HG03565 (cell line): ENCODE data around the gene SLC39A7.

ENCODE experiments used
- ATAC-seq: cut with Tn5 transposase; IDR thresholded peaks from one replicate; pipeline ENCODE4 v1.9.1; 2021; ENCODE audit warnings: mild to moderate bottlenecking, moderate library complexity; ENCODE audit not compliant: unreplicated experiment

SLC39A7 gene

DNA sequence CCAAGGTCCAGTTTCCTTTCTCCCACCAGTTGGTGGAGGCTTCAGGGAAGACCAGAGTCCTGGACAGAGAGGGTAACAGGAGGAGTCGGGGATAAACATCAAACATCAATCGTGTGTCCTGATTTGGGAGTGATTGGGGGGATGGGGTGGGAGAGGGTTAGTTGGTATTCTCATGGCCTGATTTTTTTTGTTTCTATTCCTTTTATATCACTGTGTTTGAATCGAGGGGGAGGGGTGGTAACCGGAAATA is 3.4 kb downstream of the SLC39A7 start:
- ATAC-seq = no peak

DNA sequence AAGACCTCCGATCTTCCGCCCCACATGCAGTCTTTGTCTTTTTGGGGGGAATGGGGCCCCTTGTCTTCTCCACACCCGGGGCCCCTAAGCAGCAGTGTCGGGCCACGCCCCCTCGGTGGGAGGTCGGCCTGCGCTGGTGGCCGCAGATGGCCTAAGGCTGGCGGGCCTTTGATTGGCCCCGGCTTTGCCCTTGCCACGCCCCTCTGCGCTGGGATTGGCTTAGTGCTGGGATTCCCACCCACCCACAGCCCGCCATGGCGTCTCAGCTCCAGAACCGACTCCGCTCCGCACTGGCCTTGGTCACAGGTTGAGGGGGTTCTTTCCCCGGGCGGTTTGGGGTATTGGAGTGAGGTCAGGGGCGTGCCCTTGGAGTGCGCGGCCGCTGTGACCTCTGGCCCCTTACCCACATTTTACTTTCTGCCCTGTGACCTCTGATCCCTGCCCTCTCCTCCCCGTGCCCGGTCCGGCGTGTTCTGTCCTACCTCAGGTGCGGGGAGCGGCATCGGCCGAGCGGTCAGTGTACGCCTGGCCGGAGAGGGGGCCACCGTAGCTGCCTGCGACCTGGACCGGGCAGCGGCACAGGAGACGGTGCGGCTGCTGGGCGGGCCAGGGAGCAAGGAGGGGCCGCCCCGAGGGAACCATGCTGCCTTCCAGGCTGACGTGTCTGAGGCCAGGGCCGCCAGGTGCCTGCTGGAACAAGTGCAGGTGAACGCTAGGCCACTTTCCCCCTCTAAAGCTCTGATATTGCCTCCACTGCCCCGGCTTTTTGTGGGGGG is 3.9 kb downstream of the SLC39A7 start, which contains the start of gene HSD17B8:
Gene HSD17B8, plus strand, starts transcription at position 241 of the 776 bp plus-strand sequence. Its CDS starts 14 bp downstream, at position 255.
- peak; percentile 30 for ATAC-seq

DNA sequence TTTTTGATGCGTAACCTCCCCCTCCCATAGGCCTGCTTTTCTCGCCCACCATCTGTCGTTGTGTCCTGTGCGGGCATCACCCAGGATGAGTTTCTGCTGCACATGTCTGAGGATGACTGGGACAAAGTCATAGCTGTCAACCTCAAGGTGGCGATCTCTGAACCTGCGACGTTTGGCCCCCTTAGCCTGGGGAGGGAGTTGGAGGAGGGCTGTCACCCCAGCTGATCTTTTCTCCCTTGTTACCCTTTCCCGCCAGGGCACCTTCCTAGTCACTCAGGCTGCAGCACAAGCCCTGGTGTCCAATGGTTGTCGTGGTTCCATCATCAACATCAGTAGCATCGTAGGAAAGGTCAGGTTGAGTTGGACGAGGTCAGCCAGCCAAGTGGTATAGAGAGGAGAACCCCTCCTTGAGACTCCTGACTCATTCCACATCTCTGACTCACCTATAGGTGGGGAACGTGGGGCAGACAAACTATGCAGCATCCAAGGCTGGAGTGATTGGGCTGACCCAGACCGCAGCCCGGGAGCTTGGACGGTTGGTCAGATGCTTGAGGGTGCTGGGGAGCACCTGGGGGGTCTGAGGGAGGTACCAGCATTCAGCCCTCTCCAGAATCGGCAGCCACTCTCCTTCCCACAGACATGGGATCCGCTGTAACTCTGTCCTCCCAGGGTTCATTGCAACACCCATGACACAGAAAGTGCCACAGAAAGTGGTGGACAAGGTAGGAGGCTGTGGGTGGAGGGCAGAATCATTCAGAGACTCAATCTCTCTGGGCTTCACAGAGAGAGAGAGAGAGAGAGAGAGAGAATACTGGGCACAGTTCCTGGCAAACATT is 4.7 kb downstream of the SLC39A7 start:
- ATAC-seq = no peak

DNA sequence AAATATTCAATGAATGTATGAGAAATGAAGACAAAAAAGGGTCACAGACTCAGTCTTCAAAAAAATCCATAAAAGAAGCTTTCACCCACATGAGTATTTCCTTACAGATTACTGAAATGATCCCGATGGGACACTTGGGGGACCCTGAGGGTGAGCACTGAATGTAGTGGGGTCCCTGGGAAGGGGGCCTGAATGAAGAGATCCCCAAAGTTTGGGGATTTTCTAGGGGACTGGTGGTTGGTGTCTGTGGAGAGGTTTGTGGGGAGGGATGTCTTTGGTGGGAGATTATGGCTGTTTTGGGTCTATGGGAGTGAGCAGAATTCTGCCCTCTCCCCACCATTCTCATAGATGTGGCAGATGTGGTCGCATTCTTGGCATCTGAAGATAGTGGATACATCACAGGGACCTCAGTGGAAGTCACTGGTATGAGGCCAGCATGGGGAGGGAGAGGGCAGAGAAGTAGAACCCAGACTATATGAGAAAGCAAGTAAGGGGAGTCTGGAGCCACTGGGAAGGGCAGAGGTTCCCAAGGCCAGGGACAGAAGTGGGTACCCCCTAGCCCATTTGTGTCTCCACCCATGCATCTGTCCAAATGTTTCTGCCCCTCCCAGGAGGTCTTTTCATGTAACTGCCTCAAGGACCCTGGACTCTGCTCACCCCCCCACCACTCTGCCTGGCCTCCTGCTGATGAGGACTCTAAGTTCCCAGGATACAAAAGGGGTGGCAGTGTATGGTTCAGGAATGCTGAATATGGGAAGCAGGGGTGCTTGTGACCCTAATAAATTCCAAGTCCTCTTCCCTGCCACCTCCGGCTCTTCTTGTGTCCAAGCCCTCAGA is 5.6 kb downstream of the SLC39A7 start:
- no peak for ATAC-seq

DNA sequence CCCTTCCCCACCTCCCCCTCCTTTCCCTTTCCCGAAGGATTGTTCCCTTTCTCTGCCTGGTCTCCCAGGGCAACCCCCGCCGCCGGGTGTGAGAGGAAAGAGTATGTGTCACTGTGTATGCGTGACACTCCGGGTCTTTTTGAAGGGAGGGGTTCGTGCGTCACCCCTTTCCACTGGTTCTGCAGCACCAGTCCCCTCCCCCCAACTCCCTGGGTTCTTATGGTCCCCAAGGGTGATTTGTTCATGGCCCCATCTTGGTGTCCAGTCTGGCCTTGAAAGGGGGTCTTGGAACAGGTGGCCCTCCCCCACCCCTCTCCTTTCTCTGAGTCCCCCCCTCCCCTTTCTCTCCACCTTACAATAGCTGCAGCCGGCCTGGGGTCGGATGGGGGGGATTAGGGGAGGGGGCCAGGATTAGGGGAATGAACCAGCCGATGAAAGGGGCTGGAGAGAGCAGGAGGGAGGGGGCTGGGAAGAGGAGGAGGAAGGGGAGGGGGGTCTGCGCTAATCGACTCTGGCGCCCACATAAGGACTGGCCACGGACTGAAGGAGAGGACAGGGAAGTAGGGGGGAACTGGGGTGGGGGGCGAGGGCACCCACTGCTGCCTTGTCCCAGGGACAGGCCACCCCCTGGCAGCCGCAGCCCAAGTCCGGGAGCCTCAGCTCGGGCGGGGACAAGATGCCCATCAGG is 6.3 kb downstream of the SLC39A7 start:
- no peak for ATAC-seq

DNA sequence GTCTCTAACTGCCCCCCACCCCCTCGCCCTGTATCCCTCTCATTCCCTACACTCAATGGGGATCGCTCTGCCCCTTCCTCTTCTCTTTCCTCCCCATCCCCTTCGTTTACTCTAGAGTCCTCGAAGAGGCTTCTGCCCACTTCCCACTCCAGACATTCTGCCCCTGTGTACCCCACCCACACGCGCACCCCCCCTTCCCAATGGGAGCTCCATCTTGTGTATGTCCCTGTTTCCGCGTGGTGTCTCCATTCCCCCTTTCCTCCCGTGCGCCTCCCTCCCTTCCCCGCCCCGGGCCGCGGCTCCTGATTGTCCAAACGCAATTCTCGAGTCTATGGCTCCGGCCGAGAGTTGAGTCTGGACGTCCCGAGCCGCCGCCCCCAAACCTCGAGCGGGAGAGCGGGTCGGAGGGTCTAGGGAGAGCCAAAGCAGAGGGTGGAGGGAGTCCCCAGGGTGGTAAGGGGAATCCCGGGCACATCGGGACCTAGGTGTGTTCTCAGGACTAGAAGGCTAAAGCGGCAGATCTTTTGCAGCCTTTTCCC is 7.0 kb downstream of the SLC39A7 start:
- ATAC-seq = no peak

DNA sequence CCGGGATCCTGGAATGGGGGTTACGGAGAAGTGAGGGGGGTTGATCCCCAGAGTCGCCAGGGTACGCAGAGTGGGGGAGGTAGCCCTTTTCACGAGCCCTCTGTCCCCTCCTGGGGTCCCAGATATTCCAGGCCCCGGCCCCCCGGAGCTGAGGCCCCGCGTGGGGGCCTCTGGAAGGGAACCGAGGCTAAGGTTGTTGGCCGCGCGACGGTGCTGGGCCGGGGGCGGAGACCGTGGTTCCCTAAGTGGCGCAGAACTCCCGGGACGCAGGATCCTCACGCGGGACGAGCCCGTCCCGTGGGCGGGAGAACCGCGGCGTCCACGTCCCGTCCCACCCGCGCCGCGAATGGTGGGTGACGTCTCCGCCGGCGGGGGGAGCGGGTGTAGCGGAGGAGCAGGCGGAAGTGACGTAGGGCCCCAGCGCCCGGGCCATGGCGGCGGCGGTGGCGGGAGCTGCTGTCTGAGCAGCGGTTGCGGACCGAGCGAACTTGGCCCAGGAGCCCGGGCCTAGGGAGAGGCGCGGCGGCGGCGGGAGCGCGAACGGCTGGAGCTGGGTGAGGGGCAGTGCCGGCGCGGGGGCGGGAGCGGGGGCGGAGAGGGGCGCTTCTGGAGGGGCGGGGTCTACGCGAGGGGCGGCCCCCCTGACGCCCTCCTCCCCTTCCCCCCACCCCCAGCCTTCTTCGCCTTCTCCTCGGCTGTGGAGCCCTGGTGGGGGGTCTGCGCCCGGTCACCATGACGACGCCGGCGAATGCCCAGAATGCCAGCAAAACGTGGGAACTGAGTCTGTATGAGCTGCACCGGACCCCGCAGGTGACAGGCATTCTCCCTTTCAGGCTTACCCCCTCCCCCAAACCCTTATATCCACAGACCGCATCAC is 7.7 kb downstream of the SLC39A7 start, which contains the start of gene RING1:
Gene RING1, plus strand, starts transcription at position 410 of the 877 bp plus-strand sequence. Its CDS starts 323 bp downstream, at position 733.
- ATAC-seq = no peak

DNA sequence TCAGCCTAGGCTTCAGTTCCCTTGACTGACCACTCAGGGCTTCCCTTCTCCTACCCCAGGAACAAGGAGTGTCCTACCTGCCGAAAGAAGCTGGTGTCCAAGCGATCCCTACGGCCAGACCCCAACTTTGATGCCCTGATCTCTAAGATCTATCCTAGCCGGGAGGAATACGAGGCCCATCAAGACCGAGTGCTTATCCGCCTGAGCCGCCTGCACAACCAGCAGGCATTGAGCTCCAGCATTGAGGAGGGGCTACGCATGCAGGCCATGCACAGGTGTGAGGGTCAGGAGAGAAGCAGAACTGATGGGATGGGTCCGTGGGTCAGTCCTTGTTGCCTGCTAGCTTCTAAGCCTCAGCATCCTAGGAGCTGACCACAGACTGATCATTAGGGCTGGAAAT is 9.2 kb downstream of the SLC39A7 start:
- no peak for ATAC-seq

DNA sequence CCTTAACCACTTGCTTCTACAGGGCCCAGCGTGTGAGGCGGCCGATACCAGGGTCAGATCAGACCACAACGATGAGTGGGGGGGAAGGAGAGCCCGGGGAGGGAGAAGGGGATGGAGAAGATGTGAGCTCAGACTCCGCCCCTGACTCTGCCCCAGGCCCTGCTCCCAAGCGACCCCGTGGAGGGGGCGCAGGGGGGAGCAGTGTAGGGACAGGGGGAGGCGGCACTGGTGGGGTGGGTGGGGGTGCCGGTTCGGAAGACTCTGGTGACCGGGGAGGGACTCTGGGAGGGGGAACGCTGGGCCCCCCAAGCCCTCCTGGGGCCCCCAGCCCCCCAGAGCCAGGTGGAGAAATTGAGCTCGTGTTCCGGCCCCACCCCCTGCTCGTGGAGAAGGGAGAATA is 10.5 kb downstream of the SLC39A7 start:
- ATAC-seq = no peak

DNA sequence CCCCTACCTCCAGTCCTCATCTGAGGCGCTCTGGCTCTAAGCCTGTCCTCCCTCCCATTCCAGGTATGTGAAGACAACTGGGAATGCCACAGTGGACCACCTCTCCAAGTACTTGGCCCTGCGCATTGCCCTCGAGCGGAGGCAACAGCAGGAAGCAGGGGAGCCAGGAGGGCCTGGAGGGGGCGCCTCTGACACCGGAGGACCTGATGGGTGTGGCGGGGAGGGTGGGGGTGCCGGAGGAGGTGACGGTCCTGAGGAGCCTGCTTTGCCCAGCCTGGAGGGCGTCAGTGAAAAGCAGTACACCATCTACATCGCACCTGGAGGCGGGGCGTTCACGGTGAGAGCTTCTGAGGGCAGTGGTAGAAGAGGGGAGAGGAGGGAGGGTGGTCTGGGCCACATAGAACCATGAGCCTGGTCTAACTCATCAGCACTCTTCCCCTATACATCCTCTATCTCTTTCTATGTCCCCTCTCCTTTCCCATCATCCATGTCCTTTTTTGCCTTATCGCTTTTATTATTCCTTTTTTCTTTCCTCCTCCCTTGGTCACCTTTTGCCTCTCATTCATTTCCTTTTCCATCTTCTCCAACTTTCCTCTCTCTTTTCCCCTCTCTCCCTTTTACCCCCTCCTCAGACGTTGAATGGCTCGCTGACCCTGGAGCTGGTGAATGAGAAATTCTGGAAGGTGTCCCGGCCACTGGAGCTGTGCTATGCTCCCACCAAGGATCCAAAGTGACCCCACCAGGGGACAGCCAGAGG is 11.2 kb downstream of the SLC39A7 start:
- no peak for ATAC-seq

DNA sequence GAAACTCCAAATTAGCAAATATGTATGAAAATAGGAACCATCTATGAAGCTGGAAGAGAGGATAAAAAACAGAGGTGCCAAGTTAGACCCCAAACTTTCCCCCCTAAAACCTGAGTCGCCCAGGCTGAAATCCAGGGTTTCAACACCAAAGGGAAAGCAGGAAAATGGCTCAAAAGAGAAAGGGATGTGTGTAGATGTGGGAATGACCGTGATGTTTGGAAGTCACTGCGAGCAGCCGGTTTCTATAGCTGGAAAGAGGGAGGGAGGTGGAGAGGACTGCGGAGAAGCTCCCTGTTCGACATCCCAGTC is 12.1 kb downstream of the SLC39A7 start:
- no peak for ATAC-seq

DNA sequence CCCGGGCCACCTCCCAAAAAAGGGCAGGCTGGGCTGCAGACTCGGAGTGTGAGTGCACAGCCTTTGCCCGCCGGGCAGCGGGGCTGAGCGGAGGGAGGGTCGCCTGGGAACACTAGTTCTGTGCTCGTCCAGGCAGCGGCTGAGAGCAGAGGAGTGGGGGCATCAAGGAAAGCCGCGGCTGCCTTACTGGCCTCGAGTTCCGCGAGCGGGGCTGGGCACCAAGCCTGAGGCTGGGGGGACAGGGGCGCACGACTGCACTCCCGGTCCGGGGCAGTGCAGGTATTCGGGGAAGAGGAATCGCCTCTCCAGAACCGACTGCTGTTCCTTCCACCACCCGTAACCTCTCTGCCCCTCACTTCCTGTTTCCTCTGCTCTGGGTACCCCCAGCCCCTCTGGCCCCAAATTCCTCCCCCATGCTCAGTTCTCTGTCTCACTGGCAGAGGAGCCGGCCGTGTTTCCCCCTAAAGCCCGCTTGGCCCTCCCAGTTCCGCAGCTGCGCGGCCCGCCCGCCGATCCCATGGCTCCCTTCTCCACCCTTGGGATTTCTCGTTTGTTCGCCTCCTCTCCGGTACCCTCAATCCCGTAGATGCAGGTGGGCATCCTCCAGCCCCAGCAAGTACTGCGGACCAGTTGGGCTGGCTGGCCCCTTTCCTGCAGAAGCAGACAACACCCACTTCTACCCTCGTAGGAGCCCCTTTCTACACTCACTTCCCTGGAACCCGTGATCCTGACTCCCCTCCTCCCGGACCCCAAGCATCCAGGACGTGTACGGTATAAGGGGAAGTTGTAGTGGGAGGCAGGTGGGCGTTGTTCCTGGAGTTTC is 12.7 kb downstream of the SLC39A7 start:
- ATAC-seq = no peak

DNA sequence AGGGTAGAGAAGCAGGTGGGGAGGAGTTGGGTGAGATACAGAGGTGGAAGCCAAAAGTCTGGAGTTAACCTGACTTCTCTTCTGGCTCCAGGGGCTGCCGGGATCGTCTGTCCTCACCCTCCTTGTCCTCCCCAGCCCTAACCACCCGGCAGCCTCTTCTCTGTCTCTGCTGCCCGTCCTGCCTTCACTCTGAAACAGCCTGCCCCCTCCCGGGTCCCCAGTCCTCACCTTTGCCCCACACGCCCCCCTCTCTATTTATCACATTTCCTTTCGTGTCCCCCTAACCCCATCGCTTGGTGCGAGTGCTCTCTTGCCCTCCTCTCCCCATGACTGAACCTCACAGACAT is 13.3 kb downstream of the SLC39A7 start:
- ATAC-seq = no peak

DNA sequence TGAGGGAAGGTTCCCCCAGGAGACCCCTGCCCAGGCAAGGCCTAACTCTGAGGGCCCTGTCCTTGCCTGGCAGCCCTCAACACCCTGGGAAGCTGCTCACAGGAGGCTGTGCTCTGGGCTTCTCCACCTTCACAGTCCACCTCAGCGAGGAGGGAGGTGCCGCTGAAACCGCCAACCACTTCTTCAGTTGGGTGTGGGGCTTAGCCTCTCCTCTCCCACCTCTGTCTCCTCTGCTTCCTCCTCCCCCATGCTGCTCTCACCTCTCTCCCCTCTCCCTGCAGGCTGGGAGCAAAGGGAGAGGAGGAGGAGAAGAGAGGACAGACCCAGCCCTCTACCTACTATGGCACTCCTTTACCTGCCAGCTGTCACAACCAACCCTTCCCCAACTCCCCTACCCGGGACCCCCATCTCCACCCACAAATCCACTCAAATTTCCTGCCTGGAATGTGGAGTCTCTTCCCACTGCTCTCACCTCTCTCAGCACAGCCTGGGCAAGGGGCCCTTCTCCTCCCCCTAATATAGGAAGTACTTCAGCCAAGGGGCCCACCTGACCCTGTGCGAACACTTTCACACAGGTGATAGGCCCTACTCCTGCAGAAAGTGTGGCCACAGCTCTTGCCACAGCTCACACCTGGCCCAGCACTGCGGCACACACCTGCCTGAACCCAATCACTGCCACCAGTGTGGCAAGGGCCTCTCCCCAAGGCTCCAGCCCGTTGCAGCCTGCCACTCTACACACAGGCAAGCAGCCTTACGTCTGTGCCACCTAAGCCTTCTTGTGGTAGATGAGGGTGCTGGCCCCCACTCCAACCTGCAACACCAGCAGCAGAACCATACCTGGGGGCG is 14.8 kb downstream of the SLC39A7 start:
- no peak for ATAC-seq

DNA sequence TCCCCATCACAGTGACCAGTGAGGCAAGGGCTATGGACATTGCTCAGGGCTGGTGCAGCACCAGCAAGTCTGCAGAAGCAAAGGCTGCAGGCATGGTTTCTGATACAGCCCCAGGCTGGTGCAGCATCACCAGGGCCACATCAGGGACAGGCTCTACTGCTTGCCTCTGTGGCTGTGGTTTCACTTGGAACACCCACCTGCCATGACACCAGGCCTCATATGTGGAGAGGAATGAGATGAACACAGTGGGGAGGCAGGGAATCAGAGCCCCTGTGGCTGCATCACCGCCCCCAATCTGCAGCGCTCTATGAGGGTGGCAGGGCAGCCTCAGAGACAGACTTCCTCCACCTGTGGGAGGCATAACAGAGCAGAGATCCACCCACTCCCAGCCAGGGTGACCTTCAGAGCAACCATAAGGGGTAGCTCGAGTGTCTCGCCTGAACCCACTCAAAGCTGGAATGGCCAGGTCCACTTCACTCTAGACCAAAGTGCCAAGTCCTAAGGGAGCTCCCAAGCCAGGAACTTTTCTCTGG is 15.5 kb downstream of the SLC39A7 start:
- ATAC-seq = no peak

DNA sequence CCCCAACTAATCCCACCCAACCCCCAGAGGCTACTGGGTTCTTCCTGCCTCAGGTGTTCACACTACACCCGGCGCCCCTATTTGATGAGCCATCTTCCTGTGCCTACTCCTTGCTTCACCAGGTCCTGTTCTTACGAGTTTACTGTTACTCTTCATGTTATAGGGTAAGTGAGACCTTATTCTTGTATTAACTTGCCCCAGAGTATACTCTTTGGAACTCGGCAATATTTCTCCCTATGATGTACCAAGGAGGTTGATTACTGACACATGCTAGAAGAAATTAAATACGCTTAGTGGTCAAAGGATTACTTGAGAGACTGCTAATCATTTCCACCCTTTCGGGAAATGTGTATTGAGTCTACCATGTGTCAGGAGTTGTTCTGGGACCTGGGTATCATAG is 16.6 kb downstream of the SLC39A7 start:
- ATAC-seq = no peak

DNA sequence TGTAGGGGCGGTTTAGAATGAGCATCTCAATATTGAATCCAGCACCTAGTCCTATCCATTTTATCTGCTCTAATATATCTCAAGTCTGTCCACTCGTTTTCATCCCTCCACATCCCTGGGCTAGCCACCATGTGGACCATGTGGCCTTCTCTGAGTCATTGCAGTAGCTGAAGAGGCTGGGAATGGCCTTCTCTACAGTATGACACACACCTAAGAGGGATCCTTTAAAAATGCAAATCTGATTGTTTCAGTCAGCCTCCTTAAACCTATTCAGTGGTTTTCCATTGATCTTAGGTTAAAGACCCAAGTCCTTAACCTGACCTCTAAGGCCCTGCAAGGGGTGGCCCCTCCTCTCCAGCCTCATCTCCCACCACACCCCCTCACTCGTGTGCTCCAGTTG is 17.0 kb downstream of the SLC39A7 start:
- ATAC-seq = no peak
